ENCODE data around the gene TMPRSS12.
A peak's percentile ranks its signal among the peaks of the same experiment; 100 is the strongest.
"Not testable (repeated sequence)": the region's sequence is repeated elsewhere in the genome, so short reads cannot be mapped to it uniquely, and the experiment has no call there.

TMPRSS12 gene, protein sequence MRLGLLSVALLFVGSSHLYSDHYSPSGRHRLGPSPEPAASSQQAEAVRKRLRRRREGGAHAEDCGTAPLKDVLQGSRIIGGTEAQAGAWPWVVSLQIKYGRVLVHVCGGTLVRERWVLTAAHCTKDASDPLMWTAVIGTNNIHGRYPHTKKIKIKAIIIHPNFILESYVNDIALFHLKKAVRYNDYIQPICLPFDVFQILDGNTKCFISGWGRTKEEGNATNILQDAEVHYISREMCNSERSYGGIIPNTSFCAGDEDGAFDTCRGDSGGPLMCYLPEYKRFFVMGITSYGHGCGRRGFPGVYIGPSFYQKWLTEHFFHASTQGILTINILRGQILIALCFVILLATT

GRCh38 chr12:50842637-50843493 lies at the start of gene TMPRSS12:
Gene TMPRSS12 (plus strand): TSS chr12:50842926. CDS start chr12:50842965, 39 bp downstream.
- DNase-seq = no peak

- peak in 1 of 2 experiments; percentile 7 for DNase-seq
These were observed 42.8 kb upstream of the TMPRSS12 start for GRCh38 chr12:50799908-50800307.

DNA sequence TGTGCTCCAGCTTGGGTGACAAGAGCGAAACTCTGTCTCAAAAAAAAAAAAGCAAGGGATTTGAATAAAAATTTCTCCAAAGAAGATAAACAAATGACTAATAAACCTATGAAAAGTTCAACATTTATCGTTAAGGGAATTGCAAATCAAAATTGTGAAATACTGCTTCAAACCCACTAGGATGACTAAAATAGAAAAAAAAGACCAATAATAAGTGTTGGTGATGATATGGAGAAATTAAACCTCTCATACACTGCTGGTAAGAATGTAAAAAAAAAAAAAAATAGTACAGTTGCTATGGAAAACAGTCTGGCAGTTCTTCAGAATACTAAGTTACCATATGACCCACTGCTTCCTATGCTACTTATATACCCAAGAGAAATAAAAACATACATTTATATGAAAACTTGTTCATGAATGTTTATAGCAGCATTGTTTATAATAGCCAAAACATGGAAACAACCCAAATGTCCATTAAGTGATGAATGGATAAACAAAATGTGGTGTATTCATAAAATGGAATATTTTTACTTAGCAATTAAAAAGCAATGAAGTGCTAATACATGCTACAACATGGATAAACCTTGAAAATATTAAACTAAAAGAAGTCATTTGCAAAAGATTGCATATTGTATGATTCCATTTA lies 39.4 kb upstream of the TMPRSS12 start:
- DNase-seq = no peak

- DNase-seq = no peak
These were observed 36.5 kb upstream of the TMPRSS12 start for GRCh38 chr12:50806176-50806575.

- not testable (repeated sequence) for DNase-seq
These were observed 33.6 kb upstream of the TMPRSS12 start for GRCh38 chr12:50809131-50809530.

DNA sequence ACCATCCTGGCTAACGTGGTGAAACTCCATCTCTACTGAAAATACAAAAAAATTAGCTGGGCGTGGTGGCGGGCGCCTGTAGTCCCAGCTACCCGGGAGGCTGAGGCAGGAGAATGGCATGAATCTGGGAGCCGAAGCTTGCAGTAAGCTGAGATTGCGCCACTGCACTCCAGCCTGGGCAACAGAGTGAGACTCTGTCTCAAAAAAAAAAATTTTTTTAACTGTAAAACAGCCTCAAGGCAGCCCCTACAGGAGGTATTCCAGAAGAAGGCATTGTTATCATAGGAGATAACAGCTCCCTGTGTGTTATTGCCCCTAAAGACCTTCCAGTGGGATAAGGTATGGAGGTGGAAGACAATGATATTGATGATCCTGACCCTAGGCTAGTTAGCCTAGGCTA lies 27.8 kb upstream of the TMPRSS12 start:
- not testable (repeated sequence) for DNase-seq

DNA sequence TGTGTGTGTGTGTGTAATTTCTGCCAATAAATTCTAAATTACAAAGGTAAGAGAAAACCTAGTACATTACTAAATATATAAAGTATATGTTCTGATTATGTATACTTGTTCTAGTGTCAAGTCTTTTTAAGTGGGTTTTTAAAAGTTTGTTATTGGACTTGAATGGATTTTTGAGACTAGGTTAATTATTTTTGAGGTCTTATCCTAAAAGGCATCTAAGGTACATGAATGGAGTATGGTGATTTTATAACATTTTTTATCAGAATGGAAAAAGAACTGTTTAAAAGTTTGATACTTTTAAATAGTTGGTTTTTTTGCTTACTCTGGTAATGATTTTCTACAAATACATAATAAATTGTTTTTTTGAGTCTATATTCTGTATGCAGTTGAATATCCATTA lies 22.5 kb upstream of the TMPRSS12 start:
- no peak for DNase-seq

- DNase-seq = no peak
These were observed 20.6 kb upstream of the TMPRSS12 start for GRCh38 chr12:50822082-50822481.

DNA sequence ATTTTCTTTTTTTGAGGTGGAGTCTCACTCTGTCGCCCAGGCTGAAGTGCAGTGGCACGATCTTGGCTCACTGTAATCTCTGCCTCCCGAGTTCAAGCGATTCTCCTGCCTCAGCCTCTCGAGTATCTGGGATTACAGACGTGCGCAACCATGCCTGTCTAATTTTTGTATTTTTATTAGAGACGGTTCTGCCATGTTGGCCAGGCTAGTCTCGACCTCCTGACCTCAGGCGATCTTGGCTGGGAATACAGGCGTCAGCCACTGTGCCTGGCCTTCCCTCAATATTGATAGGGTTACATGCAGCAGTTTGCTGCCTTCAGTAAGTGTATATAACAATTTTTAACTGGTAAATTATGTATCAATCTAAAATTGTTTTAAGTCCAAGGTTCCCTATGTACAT lies 19.0 kb upstream of the TMPRSS12 start:
- not testable (repeated sequence) for DNase-seq

DNA sequence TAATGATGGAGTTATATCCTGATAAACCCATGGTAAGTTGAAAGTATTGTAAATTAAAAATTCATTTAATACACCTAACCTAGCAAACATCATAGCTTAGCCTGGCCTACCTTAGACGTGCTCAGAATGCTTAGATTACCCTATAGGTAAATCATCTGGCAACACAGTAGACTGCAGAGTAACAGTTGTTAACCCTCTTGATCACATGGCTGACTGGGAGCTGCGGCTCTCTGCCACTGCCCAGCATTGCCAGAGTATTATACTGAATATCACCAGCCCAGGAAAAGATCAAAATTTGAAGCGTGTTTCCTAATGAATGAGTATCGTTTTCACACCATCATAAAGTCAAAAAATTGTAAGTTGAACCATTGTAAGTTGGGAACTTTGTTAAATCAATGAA lies 17.8 kb upstream of the TMPRSS12 start:
- DNase-seq = no peak

DNA sequence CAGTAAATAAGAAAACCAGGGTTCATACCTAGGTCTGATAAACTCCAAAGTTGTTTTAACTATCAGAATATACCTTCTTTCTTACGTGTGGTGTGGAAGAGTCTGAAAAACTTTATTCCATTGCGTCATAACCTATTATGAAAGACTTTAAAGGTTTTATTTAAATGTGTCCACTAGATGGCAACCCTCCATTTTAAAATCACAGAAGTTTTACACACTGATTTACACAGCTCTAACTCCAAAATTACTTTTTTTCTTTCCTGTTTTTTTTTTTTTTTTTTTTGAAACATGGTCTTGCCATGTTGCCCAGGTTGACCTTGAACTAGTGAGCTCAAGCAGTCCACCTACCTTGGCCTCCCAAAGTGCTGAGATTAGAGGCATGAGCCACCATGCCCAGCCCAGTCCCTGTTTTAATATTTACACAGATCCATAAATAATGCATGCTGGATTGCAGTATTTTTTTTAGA lies 17.3 kb upstream of the TMPRSS12 start:
- peak; percentile 64 to 80 for DNase-seq

DNA sequence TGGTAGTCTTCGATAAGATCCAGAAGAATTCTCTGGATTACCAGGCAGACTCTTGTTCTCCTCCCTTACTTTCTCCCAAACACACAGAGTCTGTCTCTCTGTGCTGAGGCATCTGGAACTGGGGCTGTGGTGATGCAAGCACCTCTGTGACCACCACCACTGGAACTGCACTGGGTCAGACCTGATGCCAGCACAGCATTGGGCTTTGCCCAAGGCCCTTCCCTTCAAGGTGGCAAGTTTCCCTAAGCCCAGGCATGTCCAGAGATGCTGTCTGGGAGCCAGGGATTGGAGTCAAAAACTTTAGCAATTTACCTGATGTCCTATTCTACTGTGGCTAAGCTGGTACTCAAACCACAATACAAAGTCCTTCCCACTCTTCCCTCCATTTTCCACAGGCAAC lies 14.6 kb upstream of the TMPRSS12 start:
- no peak for DNase-seq

- DNase-seq = no peak
These were observed 13.8 kb upstream of the TMPRSS12 start for GRCh38 chr12:50828886-50829285.

GRCh38 chr12:50833801-50834200 lies 8.9 kb upstream of the TMPRSS12 start:
- not testable (repeated sequence) for DNase-seq

GRCh38 chr12:50839042-50839441 lies 3.7 kb upstream of the TMPRSS12 start:
- no peak for DNase-seq

- no peak for DNase-seq
These were observed 1.8 kb upstream of the TMPRSS12 start for GRCh38 chr12:50840809-50841487.

DNA sequence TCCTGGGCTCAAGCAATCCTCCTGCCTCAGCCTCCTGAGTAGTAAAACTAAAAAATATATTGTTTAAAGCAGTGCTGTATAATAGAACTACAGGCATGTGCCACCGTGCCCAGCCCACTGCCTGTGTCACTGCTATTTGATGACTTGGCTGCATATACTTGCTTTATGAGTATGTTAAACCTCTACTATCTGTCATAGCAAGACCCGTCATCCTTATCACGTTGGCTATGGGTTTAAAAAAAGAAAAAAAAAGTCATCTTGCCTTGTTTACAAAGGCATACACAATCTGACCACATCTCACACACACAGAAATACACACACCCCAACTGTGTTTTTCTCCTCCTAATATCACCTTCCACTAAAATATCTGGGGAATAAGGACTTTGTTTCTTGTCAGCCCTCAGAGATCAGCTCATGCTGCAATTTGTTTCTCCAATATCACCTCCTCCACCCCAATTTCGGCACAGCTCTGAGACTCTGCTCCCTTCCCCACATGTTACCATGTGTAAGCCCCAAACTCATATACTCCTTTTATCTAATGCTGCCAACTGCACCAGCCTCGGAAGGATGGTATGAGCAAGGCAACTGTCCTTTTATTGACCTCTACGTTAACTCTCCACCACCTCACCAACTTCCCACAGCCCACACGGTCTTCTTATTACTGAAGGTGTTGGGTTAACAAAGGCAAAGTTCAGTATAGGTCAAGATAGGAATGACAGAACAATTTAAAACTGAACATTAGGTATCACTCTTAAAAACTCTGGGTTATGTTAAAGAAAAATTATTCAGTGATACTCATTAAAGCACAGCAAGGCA lies 802 bp upstream of the TMPRSS12 start:
- DNase-seq = no peak

DNA sequence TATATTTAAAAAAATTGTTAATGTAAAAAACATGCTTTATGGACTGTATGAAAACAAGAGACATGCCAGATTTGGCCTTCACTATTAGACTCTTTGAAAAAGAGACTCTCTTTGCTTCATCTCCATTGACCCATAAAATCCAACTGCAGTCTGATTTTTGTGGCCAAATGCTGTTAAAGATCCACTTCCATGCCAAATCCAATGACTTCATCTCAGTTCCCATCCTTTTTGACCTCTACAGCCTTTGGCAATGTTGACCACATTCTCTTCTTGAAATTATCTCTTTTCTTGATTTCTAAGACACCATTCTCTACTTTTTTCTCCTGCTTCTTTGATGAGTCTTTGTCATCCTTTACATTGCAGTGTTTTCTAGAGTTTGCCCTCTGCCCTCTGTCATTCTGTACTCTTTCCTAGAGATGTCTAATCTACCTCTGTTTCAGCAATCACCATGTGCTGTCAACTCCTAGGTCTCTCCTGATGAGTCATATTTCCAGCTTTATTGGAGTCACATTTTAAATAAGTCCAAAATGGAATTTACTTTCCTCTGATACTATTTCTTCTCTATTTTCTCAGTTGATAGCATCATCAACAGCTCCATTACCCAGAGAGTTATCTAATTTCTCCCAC lies 2.4 kb downstream of the TMPRSS12 start:
- DNase-seq = no peak

DNA sequence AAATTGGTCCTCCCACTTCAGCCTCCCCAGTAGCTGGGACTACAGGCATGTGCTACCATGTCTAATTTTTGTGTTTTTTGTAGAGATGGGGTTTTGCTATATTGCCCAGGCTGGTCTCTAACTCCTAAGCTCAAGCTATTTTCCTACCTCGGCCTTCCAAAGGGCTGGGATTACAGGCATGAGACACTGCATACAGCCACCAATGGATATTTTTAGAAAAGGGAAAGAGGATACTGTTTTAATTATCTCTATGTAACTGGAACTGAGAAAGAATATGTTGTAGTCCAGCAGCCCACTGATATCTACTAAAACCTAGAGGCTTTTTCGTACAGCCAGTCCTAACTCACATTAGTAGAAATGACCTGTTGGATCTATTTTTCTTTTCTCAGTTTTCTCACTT lies 6.2 kb downstream of the TMPRSS12 start:
- no peak for DNase-seq

DNA sequence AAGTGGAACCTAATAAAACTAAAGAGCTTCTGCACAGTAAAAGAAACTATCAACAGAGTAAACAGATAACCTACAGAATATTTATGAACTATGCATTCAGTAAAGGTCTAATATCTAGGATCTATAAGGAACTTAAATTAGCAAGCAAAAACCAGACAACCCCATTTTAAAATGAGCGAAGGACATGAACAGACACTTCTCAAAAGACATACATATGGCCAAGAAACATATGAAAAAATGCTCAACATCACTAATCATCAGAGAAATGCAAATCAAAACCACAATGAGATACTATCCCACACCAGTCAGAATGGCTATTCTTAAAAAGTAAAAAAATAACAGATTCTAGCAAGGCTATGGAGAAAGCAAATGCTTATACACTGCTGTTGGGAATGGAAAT lies 12.5 kb downstream of the TMPRSS12 start:
- not testable (repeated sequence) for DNase-seq

- not testable (repeated sequence) for DNase-seq
These were observed 13.0 kb downstream of the TMPRSS12 start for GRCh38 chr12:50855679-50856078.

All from Kasumi-1 (cell line).